ENCODE measurements around the gene CLIC1. TPM values are rescaled to one million over a fixed set of nuclear protein-coding genes. Genes with fewer than 3 reads are reported as not detected.

The CLIC1 gene
- total RNA-seq, 2 donors from 2014 or later = 222 to 251 TPM

DNA sequence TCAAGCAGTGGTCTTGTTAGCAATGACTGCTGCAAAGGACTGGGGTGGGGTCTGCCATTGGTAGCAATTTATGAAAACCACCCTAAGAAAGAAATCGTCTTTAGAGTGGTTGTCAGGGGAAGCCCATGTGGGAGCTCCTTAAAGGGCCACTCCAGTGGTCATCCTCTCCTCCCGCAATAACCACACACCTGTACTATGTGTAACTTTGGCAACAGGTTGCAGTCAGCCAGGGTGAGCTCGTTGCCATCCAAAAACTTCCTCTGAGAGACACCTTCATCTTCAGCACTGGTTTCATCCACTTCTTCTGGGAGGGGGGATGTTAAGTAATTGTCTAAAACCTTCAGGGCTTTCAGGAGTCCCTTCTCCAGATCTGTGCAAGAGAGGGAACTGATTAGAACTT is 4.3 kb downstream of the CLIC1 start:
- no peak for TF ChIP-seq CTCF (IDR thresholded peaks at IDR 0.05)
- H3K27ac ChIP-seq = no peak overlapping the region
- H3K4me1 ChIP-seq (ENCODE audit: control insufficient read depth in 1 of 2, low read depth in 2 of 2) = peaks cover 30 to 49% of the 10 kb centered on the region in 2 donors
- peaks cover 41% of the 10 kb centered on the region for H3K36me3 ChIP-seq
- H3K27me3 ChIP-seq (replicated peaks; ENCODE audit: insufficient read depth) = no peaks in the 10 kb centered on the region
- DNase-seq (ENCODE audit: low spot score) (no peak), ATAC-seq (ENCODE audit: insufficient number of reproducible peaks, low FRiP score, low read depth) (no peak)
- H3K9me3 ChIP-seq = no peaks in the 10 kb centered on the region
- no peak overlapping the region for H3K4me3 ChIP-seq

DNA sequence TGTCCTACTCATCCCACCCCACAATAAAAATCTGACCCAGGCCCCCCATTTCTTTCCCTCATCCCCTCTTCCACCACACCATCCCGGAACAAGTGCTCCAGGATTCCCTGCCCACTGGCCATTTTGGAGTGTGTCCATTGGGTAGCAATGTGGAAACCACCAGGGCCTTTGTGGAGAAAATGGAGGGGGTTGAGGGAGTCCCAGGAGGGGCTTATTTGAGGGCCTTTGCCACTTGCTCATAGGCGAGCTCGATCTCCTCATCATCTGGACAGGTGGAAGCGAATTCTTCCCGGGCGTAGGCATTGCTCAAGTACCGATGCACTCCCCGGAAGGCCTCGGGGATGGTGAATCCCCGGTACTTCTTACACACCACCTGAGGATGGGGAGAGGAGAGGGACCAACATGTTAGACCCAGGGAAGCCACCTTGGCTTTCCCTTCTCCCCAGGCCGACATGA is 5.7 kb downstream of the CLIC1 start:
- no peak for ATAC-seq (ENCODE audit: insufficient number of reproducible peaks, low FRiP score, low read depth)
- TF ChIP-seq CTCF (IDR thresholded peaks at IDR 0.05) = no peak
- peak overlapping the region; percentile 97 to 98 for H3K27ac ChIP-seq
- H3K4me3 ChIP-seq = peak overlapping the region; percentile 99
- no peaks in the 10 kb centered on the region for H3K27me3 ChIP-seq (replicated peaks; ENCODE audit: insufficient read depth)
- DNase-seq (ENCODE audit: low spot score) = no peak
- H3K36me3 ChIP-seq = peaks cover 55% of the 10 kb centered on the region
- H3K4me1 ChIP-seq (ENCODE audit: control insufficient read depth in 1 of 2, low read depth in 2 of 2) = peaks cover 26 to 45% of the 10 kb centered on the region in 2 donors
- H3K9me3 ChIP-seq = no peaks in the 10 kb centered on the region

DNA sequence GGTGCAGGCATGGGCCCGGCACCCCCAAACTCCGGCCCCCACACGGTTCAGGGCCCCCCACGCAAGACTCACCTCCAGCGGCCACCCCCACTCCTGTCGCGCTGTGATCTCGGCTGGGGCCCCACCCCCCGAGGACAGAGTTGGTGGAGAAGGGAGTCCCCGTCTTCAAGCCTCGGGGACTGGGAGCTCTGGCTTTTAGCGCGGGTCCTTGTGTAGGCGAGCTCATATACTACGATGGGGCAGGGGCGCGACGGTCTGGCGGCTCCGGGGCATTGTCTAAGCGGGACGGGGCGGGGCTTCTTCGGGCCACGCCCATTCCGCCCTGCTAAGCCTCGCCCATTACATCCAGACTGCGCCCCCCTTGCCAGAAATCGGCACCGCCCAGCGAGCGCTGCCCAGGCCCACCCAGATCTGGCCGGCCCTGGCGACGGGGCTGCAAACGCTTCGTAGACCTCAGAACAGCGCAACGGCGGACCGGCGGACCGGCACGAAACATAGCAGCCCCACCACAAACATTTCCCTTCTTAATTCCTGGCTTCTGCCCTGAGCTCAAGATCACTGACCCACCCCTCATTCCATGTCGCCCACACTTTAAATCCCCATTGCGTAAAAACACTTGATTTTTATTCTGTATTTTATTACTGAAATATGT is 6.2 kb downstream of the CLIC1 start:
- H3K4me1 ChIP-seq (ENCODE audit: control insufficient read depth in 1 of 2, low read depth in 2 of 2) = peaks cover 26 to 45% of the 10 kb centered on the region in 2 donors
- no peaks in the 10 kb centered on the region for H3K27me3 ChIP-seq (replicated peaks; ENCODE audit: insufficient read depth)
- DNase-seq (ENCODE audit: low spot score) = peak; percentile 57
- H3K27ac ChIP-seq = peak overlapping the region; percentile 97 to 98
- no peak for TF ChIP-seq CTCF (IDR thresholded peaks at IDR 0.05)
- no peaks in the 10 kb centered on the region for H3K9me3 ChIP-seq
- H3K36me3 ChIP-seq = peaks cover 56% of the 10 kb centered on the region
- peak overlapping the region; percentile 99 for H3K4me3 ChIP-seq
- peak; percentile 17 for ATAC-seq (ENCODE audit: insufficient number of reproducible peaks, low FRiP score, low read depth)

DNA sequence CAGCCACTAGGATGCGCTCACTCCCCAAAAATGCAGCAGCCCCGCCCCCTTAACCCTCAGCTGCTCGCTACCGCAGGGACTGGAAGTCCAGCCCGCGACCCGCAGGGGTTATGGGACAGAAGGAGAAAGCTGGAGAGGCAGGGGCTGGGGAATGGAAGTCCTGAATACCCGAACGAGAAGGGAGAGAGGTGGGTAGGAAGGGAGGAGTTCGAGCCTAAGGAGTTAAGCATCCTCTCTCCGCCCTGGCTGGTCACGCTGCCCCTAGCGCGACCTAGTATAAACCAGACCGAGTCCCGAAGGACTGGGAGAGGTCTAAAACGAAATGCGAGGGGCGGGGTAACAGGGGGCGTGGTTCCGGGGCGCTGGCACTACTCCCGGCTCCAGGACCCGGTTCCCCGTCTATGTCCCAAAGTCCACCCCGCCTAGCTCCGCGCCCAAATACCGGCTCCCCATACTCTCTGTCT is 6.8 kb downstream of the CLIC1 start:
- peak; percentile 7 for TF ChIP-seq CTCF (IDR thresholded peaks at IDR 0.05)
- Histone ChIP-seq H3K4me3 (peak overlapping the region; percentile 99), H3K27ac (peak overlapping the region; percentile 97 to 98), H3K4me1 (ENCODE audit: control insufficient read depth in 1 of 2, low read depth in 2 of 2) (peaks cover 26 to 42% of the 10 kb centered on the region in 2 donors), H3K27me3 (replicated peaks; ENCODE audit: insufficient read depth) (no peaks in the 10 kb centered on the region), H3K36me3 (peaks cover 56% of the 10 kb centered on the region), H3K9me3 (no peaks in the 10 kb centered on the region)
- ATAC-seq (ENCODE audit: insufficient number of reproducible peaks, low FRiP score, low read depth) (peak; percentile 68), DNase-seq (ENCODE audit: low spot score) (peak; percentile 84)

DNA sequence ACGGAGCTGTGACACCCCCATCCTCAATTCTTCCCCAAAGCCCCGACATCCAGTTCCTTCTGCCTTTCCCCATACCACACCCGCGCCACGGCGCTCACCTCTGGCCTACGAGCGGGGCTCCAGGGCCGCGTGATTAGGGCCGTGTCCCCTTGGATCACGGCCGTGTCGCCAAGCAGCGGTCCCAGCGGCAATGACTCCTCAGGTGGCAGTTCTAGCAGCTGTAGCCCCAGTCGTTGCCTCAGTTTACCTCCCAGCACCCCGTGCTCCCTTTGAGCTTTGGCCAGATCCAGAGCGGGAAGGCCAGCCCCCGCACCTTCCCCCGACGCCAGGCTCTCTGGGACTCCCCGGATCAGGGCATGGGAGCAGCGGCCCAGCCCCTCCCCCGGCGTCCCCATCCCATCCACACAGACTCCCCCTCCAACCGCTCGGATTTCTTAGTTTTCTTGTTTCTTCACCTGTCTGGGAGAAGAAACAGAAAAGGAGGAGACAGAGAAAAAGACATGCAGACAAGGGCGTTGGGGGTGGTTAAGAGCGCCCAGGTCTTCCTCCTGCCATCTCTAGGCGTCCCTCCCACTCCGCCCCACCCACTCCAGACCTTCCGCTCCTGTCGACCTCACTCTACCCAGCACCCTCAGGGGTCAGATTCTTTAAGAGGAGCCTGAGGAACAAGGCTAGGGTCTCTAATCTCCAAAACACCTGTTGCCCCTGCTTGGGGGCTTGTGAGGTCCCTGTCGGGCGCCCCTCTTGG is 7.4 kb downstream of the CLIC1 start, which contains the start of gene DDAH2:
Gene DDAH2, minus strand, starts transcription at position 533 of the 748 bp plus-strand sequence. Its CDS starts 138 bp downstream, at position 395.
- Histone ChIP-seq H3K4me3 (peak within 1 kb of the TSS; percentile 99), H3K27me3 (replicated peaks; ENCODE audit: insufficient read depth) (no peaks in the 10 kb centered on the region), H3K36me3 (peaks cover 56% of the 10 kb centered on the region), H3K27ac (peak within 1 kb of the TSS; percentile 97 to 98), H3K4me1 (ENCODE audit: control insufficient read depth in 1 of 2, low read depth in 2 of 2) (peaks cover 21 to 36% of the 10 kb centered on the region in 2 donors), H3K9me3 (no peaks in the 10 kb centered on the region)
- peak; percentile 41 for TF ChIP-seq CTCF (IDR thresholded peaks at IDR 0.05)
- ATAC-seq (ENCODE audit: insufficient number of reproducible peaks, low FRiP score, low read depth) (peak; percentile 16), DNase-seq (ENCODE audit: low spot score) (no peak)

All from thoracic aorta (tissue), 2 donors.